Panc1 (cell line): Measurements from ENCODE around the gene SUPT5H.

Experiments used
- CTCF ChIP-seq: fragments of 450-650 bp; IDR thresholded peaks from 2 replicates; pipeline ENCODE4 v1.5.1; 2017; ENCODE audit warnings: mild to moderate bottlenecking
- POLR2AphosphoS5 ChIP-seq: IDR thresholded peaks from 2 replicates; pipeline ENCODE4 v1.6.1; 2012; ENCODE audit warnings: mild to moderate bottlenecking, low read depth, low read length, moderate library complexity
- REST ChIP-seq, 2 experiments: IDR thresholded peaks; 2 replicates each; pipeline ENCODE4 v1.6.1; 2011 to 2012; ENCODE audit warnings: low read depth in 2 of 2, control low read depth in 1 of 2, low read length in 1 of 2, mild to moderate bottlenecking in 1 of 2, moderate library complexity in 1 of 2; ENCODE audit not compliant: insufficient read depth in 1 of 2
- SIN3A ChIP-seq: IDR thresholded peaks from 2 replicates; pipeline ENCODE4 v1.6.1; 2012; ENCODE audit warnings: low read depth, mild to moderate bottlenecking, low read length, moderate library complexity, borderline replicate concordance; ENCODE audit not compliant: insufficient read depth
- TCF7L2 ChIP-seq: IDR thresholded peaks from 2 replicates; pipeline ENCODE4 v1.6.1; 2011; ENCODE audit warnings: mild to moderate bottlenecking, low read depth, low read length, inconsistent platforms

GRCh38 chr19:39472746-39473442, 27.5 kb downstream of the SUPT5H start:
- no peak for TF ChIP-seq CTCF
- TF ChIP-seq REST (IDR thresholded peaks at IDR 0.05; ENCODE audit: insufficient read depth in 1 of 2, low read depth in 2 of 2, low read length in 1 of 2): no peak
- no peak for TF ChIP-seq POLR2AphosphoS5
- no peak for TF ChIP-seq TCF7L2
- no peak for TF ChIP-seq SIN3A
